H1 (cell line): ENCODE data around the gene RASGEF1C. TPM values are rescaled to one million over a fixed set of nuclear protein-coding genes. Genes with fewer than 3 reads are reported as not detected.

Experiments used
- CEBPB ChIP-seq: IDR thresholded peaks from 2 replicates; pipeline ENCODE4 v1.6.1; 2012; ENCODE audit warnings: low read depth, low read length
- CREB1 ChIP-seq: IDR thresholded peaks from 2 replicates; pipeline ENCODE4 v1.6.1; 2012; ENCODE audit warnings: inconsistent platforms
- KDM5A ChIP-seq: fragments of 200-600 bp; IDR thresholded peaks from 2 replicates; pipeline ENCODE4 v1.7.1; 2012; ENCODE audit warnings: mild to moderate bottlenecking, low read length, inconsistent platforms, mixed read lengths
- POU5F1 ChIP-seq: IDR thresholded peaks from 2 replicates; pipeline ENCODE4 v1.6.1; 2011; ENCODE audit warnings: low read depth, mild to moderate bottlenecking, low read length, moderate library complexity
- RXRA ChIP-seq: IDR thresholded peaks from 2 replicates; pipeline ENCODE4 v1.6.1; 2011; ENCODE audit warnings: low read depth, mild to moderate bottlenecking, low read length, moderate library complexity; ENCODE audit not compliant: insufficient read depth
- SP1 ChIP-seq: IDR thresholded peaks from 2 replicates; pipeline ENCODE4 v1.6.1; 2011; ENCODE audit warnings: low read depth, low read length
- polyA plus RNA-seq, 7 experiments: library from polyadenylated mRNA; depleted of rRNA in 3 of 7; stranded (reverse) in 5 of 7; unstranded in 2 of 7; fragments of >200 nt in 5 of 7; fragments of 200-250 nt in 2 of 7; gene quantifications; 1 replicate in 5 of 7; 2 replicates in 1 of 7; 4 replicates in 1 of 7; pipeline versions ENCODE4 v1.2.1 to v1.2.3, GENCODE V29; 2011 to 2013; ENCODE audit warnings: missing spikeins in 2 of 7, mixed read lengths in 2 of 7
- total RNA-seq: library from RNA; stranded (reverse); fragmentation: NEBNext Ultra II Directional; extraction: Animal tissue kit (Norgen Biotek cat#: 25700); gene quantifications from 2 replicates; pipeline ENCODE4 v1.2.1, GENCODE V29; 2021

The RASGEF1C gene
- total and polyA plus RNA-seq, 2 of the 8 experiments (the other 6 are each of a cell fraction or from before 2014, with no cell fraction given) = 0.26 to 0.61 TPM

DNA sequence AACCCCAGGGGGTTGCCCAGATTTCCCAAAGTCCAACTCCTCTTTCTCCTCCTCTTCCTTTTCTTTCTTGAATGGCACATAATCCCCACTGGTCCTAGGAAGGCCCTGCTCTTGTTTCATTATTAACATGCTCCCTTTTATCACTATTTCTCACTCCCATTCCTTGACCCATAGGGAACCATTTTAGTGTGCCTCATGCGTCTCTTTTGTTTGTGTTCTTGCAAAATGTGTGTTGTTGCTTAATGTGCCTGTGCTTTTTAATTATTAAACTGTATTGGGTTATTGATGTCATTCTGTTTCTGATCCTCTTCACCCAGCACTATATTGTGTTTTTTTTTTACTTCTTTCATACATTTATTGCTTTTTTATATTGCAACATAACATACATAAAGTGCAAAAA, 133.3 kb downstream of the RASGEF1C start (continued):
- TF ChIP-seq SP1 (no peak), KDM5A (no peak), RXRA (no peak), POU5F1 (no peak), CEBPB (no peak), CREB1 (no peak)
